LHCN-M2 (cell line): Measurements from ENCODE around the gene MDM1. TPM values are rescaled to one million over a fixed set of nuclear protein-coding genes. Genes with fewer than 3 reads are reported as not detected.
A peak's percentile ranks its signal among the peaks of the same experiment; 100 is the strongest.

Experiments
- DNase-seq: peaks from one replicate; pipeline ENCODE4 v3.0.0-alpha.2; 2012; ENCODE audit warnings: low read depth
- total RNA-seq: library from RNA; depleted of rRNA; stranded (reverse); fragments of >200 nt; gene quantifications from 2 replicates; pipeline ENCODE4 v1.2.3, GENCODE V29; 2014

MDM1 gene
- total RNA-seq, 1 experiment from 2014 or later: 18.7 TPM

GRCh38 chr12:68326716-68327115 is 5.4 kb downstream of the MDM1 start:
- DNase-seq: no peak

GRCh38 chr12:68325966-68326365 is 6.2 kb downstream of the MDM1 start:
- DNase-seq: no peak

GRCh38 chr12:68324531-68324930 is 7.6 kb downstream of the MDM1 start:
- no peak for DNase-seq

GRCh38 chr12:68321140-68321539 is 11.0 kb downstream of the MDM1 start:
- no peak for DNase-seq

- no peak for DNase-seq
Observed at GRCh38 chr12:68319988-68320623, 12.1 kb downstream of the MDM1 start.

- peak; percentile 52 for DNase-seq
Observed at GRCh38 chr12:68317047-68317667, 15.0 kb downstream of the MDM1 start.

- peak; percentile 96 for DNase-seq
Observed at GRCh38 chr12:68310370-68310769, 21.8 kb downstream of the MDM1 start.

- DNase-seq: no peak
Observed at GRCh38 chr12:68306564-68306963, 25.6 kb downstream of the MDM1 start.

- DNase-seq: no peak
Observed at GRCh38 chr12:68305278-68305677, 26.9 kb downstream of the MDM1 start.

- DNase-seq: peak; percentile 26
Observed at GRCh38 chr12:68304626-68305025, 27.5 kb downstream of the MDM1 start.

GRCh38 chr12:68303850-68304249 is 28.3 kb downstream of the MDM1 start:
- peak; percentile 32 for DNase-seq

- DNase-seq: no peak
Observed at GRCh38 chr12:68297929-68298328, 34.2 kb downstream of the MDM1 start.

GRCh38 chr12:68294251-68294650 is 37.9 kb downstream of the MDM1 start:
- DNase-seq: peak; percentile 77

GRCh38 chr12:68293347-68293746 is 38.8 kb downstream of the MDM1 start:
- peak; percentile 73 for DNase-seq

GRCh38 chr12:68292151-68292943 is 39.8 kb downstream of the MDM1 start:
- DNase-seq: no peak

GRCh38 chr12:68291396-68292036 is 40.6 kb downstream of the MDM1 start:
- no peak for DNase-seq

- DNase-seq: no peak
Observed at GRCh38 chr12:68290126-68290525, 42.0 kb downstream of the MDM1 start.

GRCh38 chr12:68287106-68287505 is 45.1 kb downstream of the MDM1 start:
- no peak for DNase-seq

- DNase-seq: no peak
Observed at GRCh38 chr12:68286396-68286795, 45.8 kb downstream of the MDM1 start.

- no peak for DNase-seq
Observed at GRCh38 chr12:68285541-68285940, 46.6 kb downstream of the MDM1 start.

- no peak for DNase-seq
Observed at GRCh38 chr12:68281322-68282077, 50.7 kb downstream of the MDM1 start.
